C4-2B (cell line): Measurements from ENCODE around the gene SDK2.

ENCODE experiments used
- CTCF ChIP-seq: fragments of 450-650 bp; conservative IDR thresholded peaks from 2 replicates; pipeline ENCODE4 v1.5.1; 2017; ENCODE audit warnings: mild to moderate bottlenecking
- ZFX ChIP-seq: fragments of 450-650 bp; IDR thresholded peaks from 2 replicates; pipeline ENCODE4 v1.6.1; 2017

- TF ChIP-seq CTCF (no peak), ZFX (no peak)
These were observed 81.3 kb downstream of the SDK2 start for GRCh38 chr17:73562896-73563295.
